AG09309 (cell line): ENCODE data around the gene ZCCHC7.
"Not testable (repeated sequence)": the region's sequence is repeated elsewhere in the genome, so short reads cannot be mapped to it uniquely, and the experiment has no call there.

Source experiments
- DNase-seq: peaks from one replicate; pipeline ENCODE4 v3.0.0-alpha.2; 2010; ENCODE audit warnings: low read depth
- H3K4me3 ChIP-seq: 2 replicates; pipeline ENCODE4 v1.5.1; 2011; ENCODE audit warnings: mild to moderate bottlenecking, low read depth, low read length, moderate library complexity; ENCODE audit not compliant: control insufficient read depth
- CTCF ChIP-seq: IDR thresholded peaks from 2 replicates; pipeline ENCODE4 v1.5.1; 2011; ENCODE audit warnings: mild to moderate bottlenecking, low read depth, low read length, inconsistent platforms; ENCODE audit not compliant: insufficient read depth, control insufficient read depth; ENCODE audit errors: missing control alignments

ZCCHC7 gene

GRCh38 chr9:37156781-37157356 lies 36.5 kb downstream of the ZCCHC7 start:
- H3K4me3 ChIP-seq, result no peak overlapping the region
- no peak for DNase-seq

GRCh38 chr9:37157726-37158377 lies 37.5 kb downstream of the ZCCHC7 start:
- no peak for DNase-seq
- no peak overlapping the region for H3K4me3 ChIP-seq
- no peak for TF ChIP-seq CTCF

More at GRCh38 chr9:37156781-37157356, 36.5 kb downstream of the ZCCHC7 start:
- TF ChIP-seq CTCF, result no peak

- DNase-seq, result no peak
- no peak overlapping the region for H3K4me3 ChIP-seq
- no peak for TF ChIP-seq CTCF
Observed at GRCh38 chr9:37163299-37163698, 42.9 kb downstream of the ZCCHC7 start.

GRCh38 chr9:37164335-37164734 lies 44.0 kb downstream of the ZCCHC7 start:
- not testable (repeated sequence) for H3K4me3 ChIP-seq, DNase-seq

- TF ChIP-seq CTCF, result no peak
- H3K4me3 ChIP-seq, result no peak overlapping the region
- DNase-seq, result no peak
Observed at GRCh38 chr9:37165644-37166043, 45.3 kb downstream of the ZCCHC7 start.

GRCh38 chr9:37167456-37168047 lies 47.2 kb downstream of the ZCCHC7 start:
- no peak overlapping the region for H3K4me3 ChIP-seq
- no peak for DNase-seq
- TF ChIP-seq CTCF, result no peak

- DNase-seq, result no peak
- no peak overlapping the region for H3K4me3 ChIP-seq
- no peak for TF ChIP-seq CTCF
Observed at GRCh38 chr9:37172557-37172956, 52.2 kb downstream of the ZCCHC7 start.
